Measurements from ENCODE around the gene TEP1. TPM values are rescaled to one million over a fixed set of nuclear protein-coding genes. Genes with fewer than 3 reads are reported as not detected.

The TEP1 gene
- total and polyA plus RNA-seq, 2 of the 13 experiments (the other 11 are each of a cell fraction or from before 2014, with no cell fraction given), result 11.0 to 12.8 TPM

GRCh38 chr14:20461225-20462141 lies 48.2 kb upstream of the TEP1 start, which contains the start of gene PIP4P1 (continued):
- TF ChIP-seq TBL1XR1 (IDR thresholded peaks at IDR 0.05; ENCODE audit: borderline replicate concordance, low read length, partially characterized antibody) (peak; percentile 74), POGZ (CRISPR knock-in tag; IDR thresholded peaks at IDR 0.05) (peak; percentile 100), SP5 (CRISPR knock-in tag; IDR thresholded peaks at IDR 0.05; ENCODE audit: borderline replicate concordance, low read depth) (peak; percentile 83), KLF6 (CRISPR knock-in tag; IDR thresholded peaks at IDR 0.05) (peak; percentile 99), ZNF354B (CRISPR knock-in tag; IDR thresholded peaks at IDR 0.05) (no peak), IKZF5 (CRISPR knock-in tag; IDR thresholded peaks at IDR 0.05) (peak; percentile 94), DNMT1 (CRISPR knock-in tag; IDR thresholded peaks at IDR 0.05) (no peak), ZNF772 (CRISPR knock-in tag; IDR thresholded peaks at IDR 0.05) (peak; percentile 99), ZNF891 (CRISPR knock-in tag; IDR thresholded peaks at IDR 0.05) (peak; percentile 48), ZNF777 (CRISPR knock-in tag; IDR thresholded peaks at IDR 0.05) (no peak; the same call in 1 of the 2 replicates), PCBP1 (IDR thresholded peaks at IDR 0.05; ENCODE audit: borderline replicate concordance, low read depth, low read length) (no peak), DBP (CRISPR knock-in tag; IDR thresholded peaks at IDR 0.05; ENCODE audit: not compliant biosample characterization) (no peak), KDM5A (IDR thresholded peaks at IDR 0.05; ENCODE audit: borderline replicate concordance, low read length) (peak; percentile 71; the same call in 1 of the 2 replicates), ATF5 (CRISPR knock-in tag; IDR thresholded peaks at IDR 0.05; ENCODE audit: low read depth) (no peak), HINFP (CRISPR knock-in tag; IDR thresholded peaks at IDR 0.05; ENCODE audit: low read depth) (peak; percentile 87), MTERF4 (CRISPR knock-in tag; IDR thresholded peaks at IDR 0.05) (0 out of 2 replicates have a peak, but pooled peaks have one; percentile 27), ZNF44 (CRISPR knock-in tag; IDR thresholded peaks at IDR 0.05) (peak; percentile 64; the same call in 1 of the 2 replicates), ETV5 (CRISPR knock-in tag; IDR thresholded peaks at IDR 0.05; ENCODE audit: borderline replicate concordance) (peak; percentile 56), ZNF841 (CRISPR knock-in tag; IDR thresholded peaks at IDR 0.05; ENCODE audit: borderline replicate concordance) (no peak), ZNF770 (CRISPR knock-in tag; IDR thresholded peaks at IDR 0.05) (peak; percentile 51; the same call in 1 of the 2 replicates), ZNF782 (CRISPR knock-in tag; IDR thresholded peaks at IDR 0.05; ENCODE audit: borderline replicate concordance) (0 out of 2 replicates have a peak, but pooled peaks have one; percentile 53)
